Aorta (tissue), 5 donors: Measurements from ENCODE around the gene RASD1. TPM values are rescaled to one million over a fixed set of nuclear protein-coding genes. Genes with fewer than 3 reads are reported as not detected.

Source experiments
- ATAC-seq: fragments of 200-7000 bp; cut with Tn5 transposase; one replicate; pipeline ENCODE4 v1.9.1; 2022; ENCODE audit warnings: moderate library complexity; ENCODE audit not compliant: low FRiP score
- DNase-seq, 2 donors: peaks; one replicate each; pipeline ENCODE4 v3.0.0-alpha.2; 2020
- H3K27ac ChIP-seq, 2 donors: one replicate each; pipeline ENCODE4 v1.5.1; 2013; ENCODE audit warnings: low read length in 2 of 2, mild to moderate bottlenecking in 2 of 2, moderate library complexity in 2 of 2, control low read depth in 1 of 2, inconsistent platforms in 1 of 2, low read depth in 1 of 2
- H3K27me3 ChIP-seq, 2 donors: one replicate each; pipeline ENCODE4 v1.6.1; 2013; ENCODE audit warnings: control low read depth in 1 of 2, low read length in 1 of 2, mild to moderate bottlenecking in 1 of 2, moderate library complexity in 1 of 2; ENCODE audit not compliant: insufficient read depth in 2 of 2, control insufficient read depth in 1 of 2
- H3K36me3 ChIP-seq, 2 donors: one replicate each; pipeline ENCODE4 v1.6.1; 2013; ENCODE audit warnings: control low read depth in 1 of 2, low read length in 1 of 2, mild to moderate bottlenecking in 1 of 2; ENCODE audit not compliant: insufficient read depth in 2 of 2, control insufficient read depth in 1 of 2
- H3K4me1 ChIP-seq, 2 donors: one replicate each; pipeline ENCODE4 v1.6.1; 2013; ENCODE audit warnings: low read length in 2 of 2, control low read depth in 1 of 2, mild to moderate bottlenecking in 1 of 2, moderate library complexity in 1 of 2; ENCODE audit not compliant: insufficient read depth in 2 of 2, control insufficient read depth in 1 of 2
- H3K4me3 ChIP-seq, 2 donors: one replicate each; pipeline ENCODE4 v1.5.1; 2013; ENCODE audit warnings: low read length in 2 of 2, control low read depth in 1 of 2, mild to moderate bottlenecking in 1 of 2
- H3K9me3 ChIP-seq: one replicate; pipeline ENCODE4 v1.6.1; 2013; ENCODE audit warnings: mild to moderate bottlenecking, low read length; ENCODE audit not compliant: control insufficient read depth
- WGBS, 2 donors: extraction: QIAGEN DNeasy Blood & Tissue Kit; methylation state at CpG; one replicate each; pipeline ENCODE4 v1.1.7; 2013; 5-methylcytosine and 5-hydroxymethylcytosine counted together
- intact Hi-C, 2 donors: fragments of 100-400 bp; cut with DNase I; formaldehyde crosslinking; loops; one replicate each; pipeline versions ENCODE4 v1.14.2 to v1.15.0; 2022
- polyA plus RNA-seq, 2 donors: library from polyadenylated mRNA; stranded (reverse); fragments of 200-250 nt; gene quantifications; one replicate each; pipeline ENCODE4 v1.2.3, GENCODE V29; 2013
- total RNA-seq, 2 donors: library from RNA; stranded (reverse); fragmentation: NEBNext Ultra II Directional; extraction: Animal tissue kit (Norgen Biotek cat#: 25700); gene quantifications; one replicate each; pipeline ENCODE4 v1.2.1, GENCODE V29; 2021
- donor health status: healthy with polysubstance abuse.
- donor health status: Bipolar disorder and iron deficiency.
- donor health status: DM: no; HTN: no; CAD: no.
- donor health status: DM: no; HTN: no; CAD: no.
- donor health status: DM: yes; HTN: yes; CAD: no.

RASD1 gene
- total and polyA plus RNA-seq, 4 donors, result 2.9 to 50.1 (median 8.3) TPM

DNA sequence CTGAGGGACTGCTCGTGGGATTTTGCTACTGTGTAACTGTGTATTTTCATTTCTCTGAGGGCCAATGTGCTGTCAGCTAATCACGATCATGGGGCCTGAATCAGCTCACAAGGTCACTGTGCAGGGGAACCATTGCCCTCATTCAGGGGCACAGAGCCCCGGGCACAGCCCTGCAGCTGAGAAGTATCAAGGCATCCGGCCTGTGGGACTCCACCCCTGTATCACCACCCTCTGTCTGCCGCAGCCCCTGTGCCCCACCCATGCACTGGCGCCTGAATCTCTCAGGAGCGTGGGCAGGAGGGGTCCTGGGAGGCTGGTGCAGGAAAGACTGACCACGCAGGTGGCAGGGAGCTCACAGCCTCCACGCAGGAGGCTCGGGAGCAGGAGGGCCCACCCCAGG is 43.4 kb upstream of the RASD1 start:
- H3K9me3 ChIP-seq, result no peaks in the 10 kb centered on the region
- DNase-seq, result no peak
- intact Hi-C loops, result no loop called here
- WGBS, 2 donors, result 70 to 71% methylated on average over 10 of the region's 10 CpGs
- no peaks in the 10 kb centered on the region for H3K36me3 ChIP-seq
- H3K27me3 ChIP-seq, result no peaks in the 10 kb centered on the region
- no peak overlapping the region for H3K27ac ChIP-seq
- no peak overlapping the region for H3K4me3 ChIP-seq
- H3K4me1 ChIP-seq, result peaks cover 0 to 2% of the 10 kb centered on the region in 2 donors
- no peak for ATAC-seq

DNA sequence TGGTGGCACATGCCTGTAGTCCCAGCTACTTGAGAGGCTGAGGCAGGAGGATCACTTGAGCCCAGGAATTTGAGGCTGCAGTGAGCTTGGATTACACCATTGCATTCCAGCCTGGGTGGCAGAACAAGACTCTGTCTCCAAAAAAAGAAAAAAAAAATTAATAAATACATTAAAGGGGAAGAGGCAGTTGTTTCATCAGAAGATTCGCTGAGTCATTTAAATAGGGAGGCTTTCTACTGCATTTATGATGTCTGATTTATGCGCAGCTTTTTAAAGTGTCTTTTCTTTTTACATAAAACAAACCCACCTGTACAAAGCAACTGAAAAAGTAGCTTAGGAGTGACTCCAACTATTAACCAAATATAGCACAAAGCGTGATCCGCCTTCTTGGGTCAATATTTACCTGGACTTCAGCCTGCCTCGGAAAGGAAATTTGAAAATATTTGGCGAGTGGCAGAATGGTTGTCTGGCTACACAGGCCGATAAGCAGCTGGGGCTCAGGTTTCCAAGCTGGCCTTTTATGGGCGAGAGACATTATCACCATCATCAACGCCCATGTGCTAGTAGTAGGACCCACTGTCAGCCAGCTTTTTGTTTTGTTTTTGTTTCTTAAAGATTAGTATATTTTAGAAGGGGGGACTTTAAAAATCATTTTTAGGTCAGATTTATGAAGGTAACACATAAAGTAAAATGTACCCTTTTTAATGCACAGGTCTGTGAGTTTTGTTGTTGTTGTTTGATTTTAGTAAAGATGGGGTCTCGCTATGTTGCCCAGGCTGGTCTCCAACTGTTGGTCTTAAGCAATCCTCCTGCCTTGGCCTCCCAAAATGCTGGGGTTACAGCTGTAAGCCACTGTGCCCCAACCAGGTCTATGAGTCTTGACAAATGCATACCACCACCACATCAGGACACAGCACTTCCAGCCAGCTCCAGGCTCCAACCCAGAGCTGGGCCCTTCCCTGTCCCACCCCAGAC is 42.5 kb upstream of the RASD1 start:
- H3K27ac ChIP-seq, result no peak overlapping the region
- ATAC-seq (no peak), DNase-seq (no peak)
- H3K4me3 ChIP-seq, result no peak overlapping the region
- WGBS, 2 donors, result 21 to 27% methylated on average over 10 of the region's 10 CpGs
- no peaks in the 10 kb centered on the region for H3K27me3 ChIP-seq
- no peaks in the 10 kb centered on the region for H3K9me3 ChIP-seq
- H3K36me3 ChIP-seq, result no peaks in the 10 kb centered on the region
- no peaks in the 10 kb centered on the region for H3K4me1 ChIP-seq
- intact Hi-C loops, result no loop called here

DNA sequence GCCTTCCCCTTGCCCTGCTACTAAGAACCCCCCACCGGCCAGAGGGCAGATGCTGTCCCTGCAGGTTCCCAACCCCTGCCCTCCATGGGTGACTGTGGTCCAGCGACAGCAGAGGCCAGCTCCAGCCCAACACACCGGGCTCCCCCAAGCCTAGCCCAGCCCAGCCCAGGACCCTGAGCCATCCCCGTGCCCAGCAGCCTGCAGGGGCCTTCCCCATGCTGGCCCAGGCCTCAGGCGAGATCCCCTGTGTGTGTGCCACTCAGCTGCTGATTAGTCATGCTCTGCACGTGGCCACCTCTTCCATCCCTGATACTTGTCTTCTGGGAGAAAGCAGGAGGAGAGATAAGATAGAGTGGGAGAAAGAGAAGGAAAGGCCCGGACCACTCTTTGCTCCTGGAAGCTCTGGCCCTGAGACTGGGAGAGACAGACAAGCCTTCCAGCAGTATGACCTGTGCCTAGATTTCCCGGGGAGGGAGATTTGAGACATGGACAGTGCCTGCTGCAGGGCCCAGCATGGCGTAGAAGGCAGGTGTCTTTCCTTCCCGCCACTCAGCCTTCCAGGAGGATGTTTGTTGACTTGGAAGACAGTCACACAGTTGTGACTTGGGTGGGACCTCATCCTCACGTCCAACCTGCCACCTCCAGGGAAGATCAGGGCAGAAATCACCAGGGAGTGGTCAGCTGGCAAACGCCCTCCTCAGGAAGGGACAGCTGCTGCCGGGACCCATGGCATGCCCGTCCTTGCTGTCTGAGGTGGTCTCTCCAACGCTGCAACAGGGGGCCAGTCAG is 41.3 kb upstream of the RASD1 start:
- H3K4me3 ChIP-seq, result no peak overlapping the region
- H3K27me3 ChIP-seq, result no peaks in the 10 kb centered on the region
- H3K9me3 ChIP-seq, result no peaks in the 10 kb centered on the region
- intact Hi-C loops, result no loop called here
- WGBS, 2 donors, result 91 to 92% methylated on average over 15 of the region's 15 CpGs
- H3K27ac ChIP-seq, result no peak overlapping the region
- H3K36me3 ChIP-seq, result no peaks in the 10 kb centered on the region
- no peaks in the 10 kb centered on the region for H3K4me1 ChIP-seq
- no peak for DNase-seq
- ATAC-seq, result no peak

DNA sequence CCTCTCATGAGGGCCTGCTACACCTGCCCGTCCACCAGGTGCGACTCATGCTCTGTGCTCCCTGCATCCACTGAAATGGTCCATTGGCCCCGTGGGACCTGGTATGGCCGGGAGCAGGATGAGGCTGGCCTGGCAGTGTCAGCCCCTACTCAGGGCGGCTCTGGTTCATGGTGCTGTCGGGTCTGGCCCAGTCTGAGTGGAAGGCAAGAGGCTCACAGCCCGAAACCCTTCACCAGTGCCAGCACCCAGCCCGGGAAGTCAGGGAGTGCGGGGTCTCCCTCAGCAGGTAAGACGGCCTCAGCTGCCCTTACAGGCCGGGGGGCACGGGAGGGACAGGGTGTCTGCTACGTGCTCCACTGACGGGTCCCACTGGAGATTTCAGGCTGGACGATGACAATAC is 40.5 kb upstream of the RASD1 start:
- Histone ChIP-seq H3K36me3 (no peaks in the 10 kb centered on the region), H3K9me3 (no peaks in the 10 kb centered on the region), H3K4me1 (no peaks in the 10 kb centered on the region), H3K27ac (peak overlapping the region in 1 of 2 donors; percentile 9), H3K27me3 (no peaks in the 10 kb centered on the region), H3K4me3 (no peak overlapping the region)
- intact Hi-C loops, result no loop called here
- ATAC-seq (peak; percentile 7), DNase-seq (no peak)
- 95% methylated on average over 15 of the region's 15 CpGs for whole genome bisulfite sequencing, 2 donors

DNA sequence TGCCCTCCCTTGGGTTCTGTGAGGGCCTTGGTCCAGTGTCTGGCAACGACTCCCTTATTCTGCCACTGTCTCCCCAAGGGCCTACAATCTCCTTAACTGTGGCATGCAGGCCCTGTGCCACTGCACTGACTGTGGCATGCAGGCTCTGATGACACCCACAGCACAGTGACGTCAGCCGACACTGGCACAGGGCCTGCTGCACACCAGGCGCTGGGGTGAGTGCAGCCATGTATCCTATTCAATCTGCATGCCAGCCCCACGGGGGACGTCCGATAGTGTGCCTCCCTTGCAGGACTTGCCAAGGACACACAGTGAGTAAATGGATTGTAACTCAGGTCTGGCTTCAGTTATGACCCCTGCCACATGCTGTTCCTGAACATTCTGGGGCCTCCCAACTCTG is 39.8 kb upstream of the RASD1 start:
- no peaks in the 10 kb centered on the region for H3K36me3 ChIP-seq
- DNase-seq (peak; percentile 82 to 92), ATAC-seq (peak; percentile 62)
- WGBS, 2 donors, result 20 to 27% methylated on average over 7 of the region's 7 CpGs
- H3K4me3 ChIP-seq, result no peak overlapping the region
- no peaks in the 10 kb centered on the region for H3K9me3 ChIP-seq
- H3K27ac ChIP-seq, result no peak overlapping the region
- no peaks in the 10 kb centered on the region for H3K4me1 ChIP-seq
- intact Hi-C loops, result no loop called here
- no peaks in the 10 kb centered on the region for H3K27me3 ChIP-seq

DNA sequence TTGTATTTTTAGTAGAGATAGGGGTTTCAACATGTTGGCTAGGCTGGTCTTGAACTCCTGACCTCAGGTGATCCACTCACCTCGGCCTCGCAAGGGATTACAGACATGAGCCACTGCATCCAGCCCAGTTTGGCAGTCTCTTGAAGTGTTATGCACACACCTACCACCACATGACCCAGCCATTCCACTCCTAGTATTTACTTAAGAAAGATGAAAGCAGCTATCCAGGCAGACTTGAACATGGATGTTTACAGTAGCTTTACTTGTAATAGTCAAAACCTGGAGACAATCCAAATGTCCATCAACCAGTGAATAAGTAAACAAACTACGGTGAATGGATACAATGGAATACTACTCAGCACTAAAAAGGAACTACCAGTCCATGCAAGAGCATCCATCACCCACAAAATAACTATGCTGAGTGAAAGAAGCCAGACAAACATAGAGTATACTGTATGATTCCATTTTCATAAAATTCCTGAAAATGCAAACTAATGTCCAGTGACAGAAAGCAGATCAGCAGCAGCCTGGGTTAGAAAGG is 37.8 kb upstream of the RASD1 start:
- 92 to 95% methylated on average over 3 of the region's 3 CpGs for WGBS, 2 donors
- ATAC-seq (no peak), DNase-seq (no peak)
- H3K4me1 ChIP-seq, result no peaks in the 10 kb centered on the region
- H3K9me3 ChIP-seq, result no peaks in the 10 kb centered on the region
- no peaks in the 10 kb centered on the region for H3K36me3 ChIP-seq
- no peak overlapping the region for H3K27ac ChIP-seq
- intact Hi-C loops, result no loop called here
- no peaks in the 10 kb centered on the region for H3K27me3 ChIP-seq
- H3K4me3 ChIP-seq, result no peak overlapping the region

DNA sequence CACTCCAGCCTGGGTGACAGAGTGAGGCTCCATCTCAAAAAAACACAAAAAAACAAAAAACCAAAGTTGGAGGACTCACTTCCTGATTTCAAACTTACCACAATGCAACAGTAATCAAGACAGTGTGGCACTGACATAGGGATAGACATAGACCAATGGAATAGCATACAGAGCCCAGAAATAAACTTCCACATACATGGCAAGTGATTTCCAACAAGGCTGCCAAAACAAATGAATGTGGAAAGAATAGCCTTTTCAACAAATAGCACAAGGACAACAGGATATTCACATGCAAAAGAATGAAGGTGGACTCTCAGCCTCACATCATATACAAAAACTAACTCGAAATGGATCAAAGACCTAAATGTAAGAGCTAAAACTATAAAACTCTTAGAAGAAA is 36.8 kb upstream of the RASD1 start:
- Histone ChIP-seq H3K9me3 (no peaks in the 10 kb centered on the region), H3K4me1 (no peaks in the 10 kb centered on the region), H3K36me3 (no peaks in the 10 kb centered on the region), H3K27me3 (no peaks in the 10 kb centered on the region), H3K27ac (no peak overlapping the region), H3K4me3 (no peak overlapping the region)
- 84 to 88% methylated on average over 1 of the region's 1 CpG for WGBS, 2 donors
- DNase-seq (no peak), ATAC-seq (no peak)
- intact Hi-C loops, result no loop called here

DNA sequence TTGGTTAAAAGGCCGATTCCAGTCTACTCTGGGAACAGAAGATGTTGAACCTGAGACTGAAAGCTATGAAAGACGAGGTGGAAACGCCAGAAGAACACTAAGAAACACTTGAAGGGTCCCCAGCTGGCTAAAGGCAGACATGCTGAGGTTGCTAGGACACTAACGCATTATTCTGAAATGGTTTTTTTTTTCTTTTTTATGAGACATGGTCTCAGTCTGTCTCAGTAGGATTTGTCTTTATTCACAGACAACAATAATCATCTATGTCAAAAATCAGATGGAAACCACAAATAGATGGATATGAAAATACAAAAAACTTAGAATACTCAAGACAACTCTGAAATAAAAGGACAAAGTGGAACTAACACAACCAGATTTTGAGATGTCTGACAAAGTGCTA is 35.0 kb upstream of the RASD1 start:
- H3K4me1 ChIP-seq, result no peaks in the 10 kb centered on the region
- ATAC-seq (no peak), DNase-seq (no peak)
- intact Hi-C loops, result no loop called here
- no peaks in the 10 kb centered on the region for H3K36me3 ChIP-seq
- H3K9me3 ChIP-seq, result no peaks in the 10 kb centered on the region
- 95 to 97% methylated on average over 4 of the region's 4 CpGs for WGBS, 2 donors
- H3K4me3 ChIP-seq, result no peak overlapping the region
- no peaks in the 10 kb centered on the region for H3K27me3 ChIP-seq
- no peak overlapping the region for H3K27ac ChIP-seq
